SK-N-SH (cell line): ENCODE data around the gene STYK1.

Source experiments
- CTCF ChIP-seq: fragments of 200-600 bp; sonication (generic); IDR thresholded peaks from 2 replicates; pipeline ENCODE4 v1.6.1; 2017; ENCODE audit warnings: antibody characterized with exemption, mild to moderate bottlenecking, moderate library complexity
- ELF1 ChIP-seq: IDR thresholded peaks from 2 replicates; pipeline ENCODE4 v1.4.0; 2012
- EP300 ChIP-seq, 2 experiments: IDR thresholded peaks; 2 replicates each; pipeline versions ENCODE4 v1.4.0 to v1.6.1; 2012; ENCODE audit warnings: borderline replicate concordance in 1 of 2, low read depth in 1 of 2, low read length in 1 of 2
- GABPA ChIP-seq: IDR thresholded peaks from 2 replicates; pipeline ENCODE4 v1.4.0; 2012; ENCODE audit warnings: low read depth, mild to moderate bottlenecking
- MXI1 ChIP-seq: IDR thresholded peaks from 2 replicates; pipeline ENCODE4 v1.6.1; 2012; ENCODE audit warnings: mild to moderate bottlenecking, low read depth, low read length, improper control_type of control experiment
- POLR2AphosphoS5 ChIP-seq: IDR thresholded peaks from 2 replicates; pipeline ENCODE4 v1.6.1; 2012; ENCODE audit warnings: low read depth, low read length
- RAD21 ChIP-seq: IDR thresholded peaks from 2 replicates; pipeline ENCODE4 v1.6.1; 2012; ENCODE audit warnings: mild to moderate bottlenecking, low read length
- USF1 ChIP-seq: IDR thresholded peaks from 2 replicates; pipeline ENCODE4 v1.4.0; 2012; ENCODE audit warnings: low read depth, borderline replicate concordance
- ZBTB33 ChIP-seq: IDR thresholded peaks from 2 replicates; pipeline ENCODE4 v1.4.0; 2012; ENCODE audit warnings: low read depth, borderline replicate concordance

- TF ChIP-seq USF1 (no peak), CTCF (no peak), RAD21 (no peak), ELF1 (no peak), MXI1 (no peak), EP300 (IDR thresholded peaks at IDR 0.05; ENCODE audit: borderline replicate concordance in 1 of 2, low read depth in 1 of 2, low read length in 1 of 2) (no peak), POLR2AphosphoS5 (no peak), ZBTB33 (no peak), GABPA (no peak)
These were observed 102.7 kb downstream of the STYK1 start for GRCh38 chr12:10571141-10571540.
